T-helper 17 cell (primary cell): ENCODE measurements around the gene NUMA1. TPM values are rescaled to one million over a fixed set of nuclear protein-coding genes. Genes with fewer than 3 reads are reported as not detected.

Experiments
- ATAC-seq: fragments of 150-1000 bp; cut with Tn5 transposase; 2 replicates; pipeline ENCODE4 v1.10.0; 2021; ENCODE audit warnings: mild to moderate bottlenecking, moderate library complexity
- DNase-seq, 3 donors: peaks; one replicate each; pipeline versions ENCODE4 v3.0.0 to v3.0.0-alpha.2; 2020 to 2021
- H3K9me3 ChIP-seq: one replicate; pipeline ENCODE4 v1.7.0; 2013; ENCODE audit warnings: low read length, mild to moderate bottlenecking; ENCODE audit not compliant: control insufficient read depth, poor library complexity, severe bottlenecking
- H3K27ac Mint-ChIP-seq: one replicate; pipeline ENCODE4 v1.8.0; 2022; ENCODE audit warnings: mild to moderate bottlenecking, moderate library complexity, mixed read lengths
- H3K27me3 Mint-ChIP-seq: one replicate; pipeline ENCODE4 v1.8.0; 2022; ENCODE audit warnings: mixed read lengths
- H3K36me3 Mint-ChIP-seq: one replicate; pipeline ENCODE4 v1.8.0; 2022; ENCODE audit warnings: low read depth, mixed read lengths
- H3K4me1 Mint-ChIP-seq: one replicate; pipeline ENCODE4 v1.8.0; 2022; ENCODE audit warnings: mild to moderate bottlenecking, mixed read lengths
- H3K4me3 Mint-ChIP-seq: one replicate; pipeline ENCODE4 v1.8.0; 2022; ENCODE audit warnings: mild to moderate bottlenecking, moderate library complexity, mixed read lengths
- total RNA-seq, 4 donors: library from RNA in 2 of 4; stranded (reverse) in 2 of 4; gene quantifications; one replicate each; pipeline ENCODE4 v1.2.3 and lab custom pipeline; 2022 to 2026

The NUMA1 gene
- total RNA-seq, 2 donors from 2014 or later: 207 to 208 TPM

- ATAC-seq: no peak
- H3K27me3 Mint-ChIP-seq: no peaks in the 10 kb centered on the region
- H3K27ac Mint-ChIP-seq: no peak overlapping the region
- no peak for DNase-seq
- H3K4me3 Mint-ChIP-seq: no peak overlapping the region
- H3K4me1 Mint-ChIP-seq: no peaks in the 10 kb centered on the region
- no peaks in the 10 kb centered on the region for H3K9me3 ChIP-seq
- H3K36me3 Mint-ChIP-seq: peaks cover 2% of the 10 kb centered on the region
Measured at GRCh38 chr11:71963468-71963867, 116.9 kb downstream of the NUMA1 start.

GRCh38 chr11:71962428-71963038, 117.8 kb downstream of the NUMA1 start:
- H3K27me3 Mint-ChIP-seq: no peaks in the 10 kb centered on the region
- H3K4me3 Mint-ChIP-seq: no peak overlapping the region
- ATAC-seq: no peak
- peaks cover 4% of the 10 kb centered on the region for H3K4me1 Mint-ChIP-seq
- H3K27ac Mint-ChIP-seq: no peak overlapping the region
- no peaks in the 10 kb centered on the region for H3K9me3 ChIP-seq
- DNase-seq: no peak
- peaks cover 2% of the 10 kb centered on the region for H3K36me3 Mint-ChIP-seq

GRCh38 chr11:71955898-71956456, 124.4 kb downstream of the NUMA1 start:
- Mint-ChIP-seq H3K27ac (peak overlapping the region; percentile 37), H3K27me3 (no peaks in the 10 kb centered on the region), H3K4me3 (no peak overlapping the region), H3K36me3 (peaks cover 2% of the 10 kb centered on the region), H3K4me1 (peaks cover 31% of the 10 kb centered on the region)
- no peaks in the 10 kb centered on the region for H3K9me3 ChIP-seq
- DNase-seq (no peak), ATAC-seq (no peak)

Other genes with a start within 250 kb of the NUMA1 start
- not detected for gene DEFB108B, start 247.3 kb downstream of the NUMA1 start, total RNA-seq
- not detected for gene DEFB131B, start 202.1 kb downstream of the NUMA1 start, total RNA-seq
- gene XNDC1N, start 151.9 kb downstream of the NUMA1 start, total RNA-seq: 10 to 100 TPM; 16.4 to 16.6 TPM
- gene RNF121, start 151.5 kb downstream of the NUMA1 start, total RNA-seq: 10 to 100 TPM; 15.7 to 23.4 TPM
- gene IL18BP, start 81.6 kb downstream of the NUMA1 start, total RNA-seq: 10 to 100 TPM; 25.7 to 28.0 TPM
- 1 to 10 TPM in 1 of 2 donors, under 1 TPM in 1; 0.75 to 4.5 TPM for gene LRRC51, start 308 bp upstream of the NUMA1 start, total RNA-seq
- 10 to 100 TPM; 43.7 to 74.6 TPM for gene LAMTOR1, start 22.8 kb upstream of the NUMA1 start, total RNA-seq
- gene TOMT, start 25.4 kb upstream of the NUMA1 start, total RNA-seq: not detected
- 10 to 100 TPM; 47.0 to 54.6 TPM for gene ANAPC15, start 32.2 kb upstream of the NUMA1 start, total RNA-seq
- gene FOLR3, start 55.2 kb upstream of the NUMA1 start, total RNA-seq: under 1 TPM in 1 of 2 donors, not detected in 1; 0.44 TPM
- not detected for gene FOLR1, start 111.6 kb upstream of the NUMA1 start, total RNA-seq
- gene FOLR2, start 136.3 kb upstream of the NUMA1 start, total RNA-seq: not detected
- 100 to 1,000 TPM; 102 to 108 TPM for gene INPPL1, start 144.2 kb upstream of the NUMA1 start, total RNA-seq
- not detected for gene PHOX2A, start 163.6 kb upstream of the NUMA1 start, total RNA-seq